Thyroid gland (tissue), 4 donors: ENCODE data around the gene LRRC7. TPM values are rescaled to one million over a fixed set of nuclear protein-coding genes. Genes with fewer than 3 reads are reported as not detected.

Source experiments
- DNase-seq, 2 donors: peaks; one replicate each; pipeline ENCODE4 v3.0.0-alpha.2; 2019
- H3K27ac ChIP-seq, 3 donors: fragments of 200-600 bp; sonication (generic); 1 replicate in 2 of 3; 2 replicates in 1 of 3; pipeline ENCODE4 v1.5.1; 2016 to 2019; ENCODE audit warnings: mild to moderate bottlenecking in 1 of 3, moderate library complexity in 1 of 3
- H3K27me3 ChIP-seq: fragments of 200-600 bp; sonication (generic); one replicate; pipeline ENCODE4 v1.5.1; 2019
- H3K36me3 ChIP-seq, 2 donors: fragments of 200-600 bp; sonication (generic); one replicate each; pipeline ENCODE4 v1.5.1; 2016 to 2019
- H3K4me1 ChIP-seq, 2 donors: fragments of 200-600 bp; sonication (generic); one replicate each; pipeline ENCODE4 v1.5.1; 2017 to 2019
- H3K4me3 ChIP-seq, 3 donors: fragments of 200-600 bp; sonication (generic); replicated peaks in 1 of 3; 1 replicate in 2 of 3; 2 replicates in 1 of 3; pipeline ENCODE4 v1.5.1; 2016; ENCODE audit warnings: mild to moderate bottlenecking in 1 of 3
- H3K9me3 ChIP-seq: fragments of 200-600 bp; sonication (generic); one replicate; pipeline ENCODE4 v1.5.1; 2017
- CTCF ChIP-seq, 6 experiments: fragments of 200-600 bp in 3 of 6; fragments of 450-650 bp in 3 of 6; sonication (generic) in 3 of 6; IDR thresholded peaks; one replicate each; pipeline ENCODE4 v1.5.1; 2016 to 2019; ENCODE audit warnings: antibody characterized with exemption in 6 of 6, mild to moderate bottlenecking in 2 of 6, inconsistent platforms in 1 of 6, moderate library complexity in 1 of 6
- POLR2A ChIP-seq, 2 donors: fragments of 450-650 bp; IDR thresholded peaks; one replicate each; pipeline ENCODE4 v1.6.1; 2017; ENCODE audit warnings: antibody characterized with exemption in 2 of 2, mild to moderate bottlenecking in 2 of 2, moderate library complexity in 1 of 2
- WGBS, 2 donors: methylation state at CpG; one replicate each; pipeline ENCODE4 v1.1.5; 2017; 5-methylcytosine and 5-hydroxymethylcytosine counted together
- intact Hi-C: fragments of 100-400 bp; cut with DNase I; formaldehyde crosslinking; loops from one replicate; pipeline ENCODE4 v1.15.1; 2023
- total RNA-seq, 4 donors: library from RNA; depleted of rRNA; stranded (reverse); fragments of >200 nt; gene quantifications; one replicate each; pipeline ENCODE4 v1.2.3, GENCODE V29; 2016

LRRC7 gene
- total RNA-seq, 4 donors from 2014 or later, result 7.9 to 31.7 (median 18.7) TPM

- intact Hi-C loops, result no loop called here
- Histone ChIP-seq H3K4me1 (no peaks in the 10 kb centered on the region), H3K36me3 (no peaks in the 10 kb centered on the region), H3K27ac (no peak overlapping the region), H3K4me3 (no peak overlapping the region), H3K9me3 (no peaks in the 10 kb centered on the region), H3K27me3 (no peaks in the 10 kb centered on the region)
- WGBS, 2 donors, result 96 to 98% methylated on average over 1 of the region's 1 CpG
- TF ChIP-seq POLR2A (IDR thresholded peaks at IDR 0.05) (no peak), CTCF (IDR thresholded peaks at IDR 0.05) (no peak)
- DNase-seq, result no peak
Observed at GRCh38 chr1:69686367-69686984, 118.8 kb downstream of the LRRC7 start.

GRCh38 chr1:69688193-69688592 is 120.5 kb downstream of the LRRC7 start:
- intact Hi-C loops, result no loop called here
- Histone ChIP-seq H3K27me3 (no peaks in the 10 kb centered on the region), H3K4me1 (no peaks in the 10 kb centered on the region), H3K9me3 (no peaks in the 10 kb centered on the region), H3K36me3 (no peaks in the 10 kb centered on the region), H3K27ac (no peak overlapping the region), H3K4me3 (no peak overlapping the region)
- 94 to 96% methylated on average over 2 of the region's 2 CpGs for WGBS, 2 donors
- TF ChIP-seq CTCF (IDR thresholded peaks at IDR 0.05) (no peak), POLR2A (IDR thresholded peaks at IDR 0.05) (no peak)
- no peak for DNase-seq

GRCh38 chr1:69691179-69691578 is 123.5 kb downstream of the LRRC7 start:
- TF ChIP-seq CTCF (IDR thresholded peaks at IDR 0.05) (no peak), POLR2A (IDR thresholded peaks at IDR 0.05) (no peak)
- no peaks in the 10 kb centered on the region for H3K4me1 ChIP-seq
- H3K36me3 ChIP-seq, result no peaks in the 10 kb centered on the region
- no peak overlapping the region for H3K4me3 ChIP-seq
- DNase-seq, result no peak
- intact Hi-C loops, result no loop called here
- no peaks in the 10 kb centered on the region for H3K27me3 ChIP-seq
- no peaks in the 10 kb centered on the region for H3K9me3 ChIP-seq
- WGBS, 2 donors, result 57 to 93% methylated on average over 3 of the region's 3 CpGs
- H3K27ac ChIP-seq, result no peak overlapping the region

GRCh38 chr1:69693921-69694675 is 126.4 kb downstream of the LRRC7 start:
- no peaks in the 10 kb centered on the region for H3K4me1 ChIP-seq
- intact Hi-C loops, result no loop called here
- no peak overlapping the region for H3K27ac ChIP-seq
- no peaks in the 10 kb centered on the region for H3K36me3 ChIP-seq
- no peaks in the 10 kb centered on the region for H3K9me3 ChIP-seq
- TF ChIP-seq POLR2A (IDR thresholded peaks at IDR 0.05) (no peak), CTCF (IDR thresholded peaks at IDR 0.05) (no peak)
- H3K4me3 ChIP-seq, result no peak overlapping the region
- DNase-seq, result no peak
- H3K27me3 ChIP-seq, result no peaks in the 10 kb centered on the region

GRCh38 chr1:69697340-69697739 is 129.6 kb downstream of the LRRC7 start:
- Histone ChIP-seq H3K4me3 (no peak overlapping the region), H3K36me3 (no peaks in the 10 kb centered on the region), H3K27ac (no peak overlapping the region), H3K4me1 (no peaks in the 10 kb centered on the region), H3K9me3 (no peaks in the 10 kb centered on the region), H3K27me3 (no peaks in the 10 kb centered on the region)
- intact Hi-C loops, result no loop called here
- no peak for DNase-seq
- WGBS, 2 donors, result 96 to 98% methylated on average over 2 of the region's 2 CpGs
- TF ChIP-seq POLR2A (IDR thresholded peaks at IDR 0.05), result no peak
- no peak for TF ChIP-seq CTCF (IDR thresholded peaks at IDR 0.05)
